GM12801 (cell line): Measurements from ENCODE around the gene ATP13A3.

ENCODE experiments used
- TF ChIP-seq, protein P1 (sequence below): IDR thresholded peaks from one replicate; pipeline ENCODE4 v1.5.1; 2011; ENCODE audit warnings: control low read depth; ENCODE audit not compliant: insufficient read length; ENCODE audit errors: extremely low read depth

The ATP13A3 gene

DNA sequence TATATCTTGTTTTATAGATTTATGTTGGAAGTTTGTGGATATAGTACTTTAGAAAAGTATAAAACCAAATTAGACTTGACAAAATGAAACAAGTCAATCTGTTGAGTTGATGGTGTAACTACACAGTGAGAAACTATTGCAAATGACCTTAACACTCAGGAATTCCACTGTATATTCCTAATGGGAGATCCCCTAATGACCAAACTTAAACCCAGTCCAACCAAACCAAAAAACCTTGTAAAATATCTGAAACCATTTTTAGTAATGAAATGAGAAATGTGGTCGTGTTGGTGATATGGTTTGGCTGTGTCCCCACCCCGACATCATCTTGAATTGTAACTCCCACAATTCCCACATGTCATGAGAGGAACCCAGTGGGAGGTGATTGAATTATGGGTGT lies 31.9 kb upstream of the ATP13A3 start:
- TF ChIP-seq, protein P1, sequence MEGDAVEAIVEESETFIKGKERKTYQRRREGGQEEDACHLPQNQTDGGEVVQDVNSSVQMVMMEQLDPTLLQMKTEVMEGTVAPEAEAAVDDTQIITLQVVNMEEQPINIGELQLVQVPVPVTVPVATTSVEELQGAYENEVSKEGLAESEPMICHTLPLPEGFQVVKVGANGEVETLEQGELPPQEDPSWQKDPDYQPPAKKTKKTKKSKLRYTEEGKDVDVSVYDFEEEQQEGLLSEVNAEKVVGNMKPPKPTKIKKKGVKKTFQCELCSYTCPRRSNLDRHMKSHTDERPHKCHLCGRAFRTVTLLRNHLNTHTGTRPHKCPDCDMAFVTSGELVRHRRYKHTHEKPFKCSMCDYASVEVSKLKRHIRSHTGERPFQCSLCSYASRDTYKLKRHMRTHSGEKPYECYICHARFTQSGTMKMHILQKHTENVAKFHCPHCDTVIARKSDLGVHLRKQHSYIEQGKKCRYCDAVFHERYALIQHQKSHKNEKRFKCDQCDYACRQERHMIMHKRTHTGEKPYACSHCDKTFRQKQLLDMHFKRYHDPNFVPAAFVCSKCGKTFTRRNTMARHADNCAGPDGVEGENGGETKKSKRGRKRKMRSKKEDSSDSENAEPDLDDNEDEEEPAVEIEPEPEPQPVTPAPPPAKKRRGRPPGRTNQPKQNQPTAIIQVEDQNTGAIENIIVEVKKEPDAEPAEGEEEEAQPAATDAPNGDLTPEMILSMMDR, result no peak

DNA sequence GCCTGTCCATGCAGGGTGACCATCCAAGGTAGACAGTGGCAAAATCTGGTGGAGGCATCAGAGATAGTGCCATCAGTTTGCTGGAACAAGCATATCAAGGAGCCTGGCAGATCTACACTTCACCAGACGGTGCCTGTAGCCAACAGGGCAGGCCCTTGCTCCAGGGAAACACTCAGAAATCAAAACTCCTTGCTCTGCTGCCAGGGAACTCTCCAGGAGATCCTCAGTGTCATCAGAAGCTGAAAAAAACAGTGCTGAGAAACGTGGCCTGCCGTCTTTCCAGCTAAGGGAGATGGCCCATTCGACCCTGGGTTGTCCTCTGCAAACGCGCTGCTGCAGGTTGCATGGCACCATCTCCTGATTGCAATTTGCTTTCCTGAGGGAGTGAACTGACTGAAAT lies 30.5 kb upstream of the ATP13A3 start:
- TF ChIP-seq, protein P1, result no peak

DNA sequence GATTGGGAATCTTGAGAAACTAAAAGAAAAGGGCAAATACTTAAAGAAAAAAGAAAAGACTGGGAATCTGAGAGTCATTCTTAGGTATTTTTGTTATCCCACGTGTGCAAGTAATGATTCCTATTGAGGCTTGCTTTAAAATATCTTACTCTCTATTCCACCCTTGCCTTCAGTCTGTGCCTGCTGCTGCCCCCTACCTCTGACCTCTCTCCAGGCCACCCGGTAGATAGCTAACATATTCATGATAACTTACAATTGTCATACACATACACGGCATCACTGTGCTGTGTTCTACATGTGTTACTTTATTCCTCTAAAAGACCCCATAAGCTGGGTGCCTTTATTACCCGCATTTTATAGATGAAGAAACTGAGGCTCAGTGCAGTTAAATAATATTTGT lies 27.8 kb upstream of the ATP13A3 start:
- TF ChIP-seq, protein P1, result no peak

DNA sequence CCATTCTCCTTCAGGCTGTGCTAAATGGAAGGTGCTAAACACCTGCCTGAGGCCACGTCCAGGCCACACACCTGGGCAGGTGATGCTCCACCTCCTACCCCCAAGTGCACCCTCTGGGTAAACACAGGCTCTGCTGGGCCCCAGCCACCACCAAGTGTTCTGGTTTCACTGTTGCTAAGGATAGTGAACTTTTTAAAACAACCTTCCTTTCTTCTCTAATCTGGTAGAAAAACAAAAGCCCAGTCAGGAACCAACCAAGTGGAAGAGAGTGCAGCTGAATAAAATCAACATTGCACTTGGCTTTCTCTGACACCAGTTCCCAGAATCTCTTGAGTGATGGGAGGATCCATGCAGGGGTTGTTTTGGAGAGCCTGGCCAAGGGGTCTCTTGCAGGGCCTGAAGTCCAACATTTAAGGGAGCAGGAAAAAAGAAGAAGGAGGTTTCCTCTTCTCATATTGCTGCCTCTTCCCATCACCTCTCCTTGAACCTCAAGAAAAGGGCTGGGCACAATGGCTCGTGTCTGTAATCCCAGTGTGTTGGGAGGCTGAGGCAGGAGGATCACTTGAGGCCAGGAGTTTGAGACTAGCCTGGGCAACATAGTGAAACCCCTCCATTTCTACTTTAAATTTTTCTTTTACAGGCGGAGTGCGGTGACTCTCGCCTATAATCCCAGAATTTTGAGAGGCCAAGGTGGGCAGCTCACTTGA lies 26.2 kb upstream of the ATP13A3 start:
- TF ChIP-seq, protein P1, result no peak

DNA sequence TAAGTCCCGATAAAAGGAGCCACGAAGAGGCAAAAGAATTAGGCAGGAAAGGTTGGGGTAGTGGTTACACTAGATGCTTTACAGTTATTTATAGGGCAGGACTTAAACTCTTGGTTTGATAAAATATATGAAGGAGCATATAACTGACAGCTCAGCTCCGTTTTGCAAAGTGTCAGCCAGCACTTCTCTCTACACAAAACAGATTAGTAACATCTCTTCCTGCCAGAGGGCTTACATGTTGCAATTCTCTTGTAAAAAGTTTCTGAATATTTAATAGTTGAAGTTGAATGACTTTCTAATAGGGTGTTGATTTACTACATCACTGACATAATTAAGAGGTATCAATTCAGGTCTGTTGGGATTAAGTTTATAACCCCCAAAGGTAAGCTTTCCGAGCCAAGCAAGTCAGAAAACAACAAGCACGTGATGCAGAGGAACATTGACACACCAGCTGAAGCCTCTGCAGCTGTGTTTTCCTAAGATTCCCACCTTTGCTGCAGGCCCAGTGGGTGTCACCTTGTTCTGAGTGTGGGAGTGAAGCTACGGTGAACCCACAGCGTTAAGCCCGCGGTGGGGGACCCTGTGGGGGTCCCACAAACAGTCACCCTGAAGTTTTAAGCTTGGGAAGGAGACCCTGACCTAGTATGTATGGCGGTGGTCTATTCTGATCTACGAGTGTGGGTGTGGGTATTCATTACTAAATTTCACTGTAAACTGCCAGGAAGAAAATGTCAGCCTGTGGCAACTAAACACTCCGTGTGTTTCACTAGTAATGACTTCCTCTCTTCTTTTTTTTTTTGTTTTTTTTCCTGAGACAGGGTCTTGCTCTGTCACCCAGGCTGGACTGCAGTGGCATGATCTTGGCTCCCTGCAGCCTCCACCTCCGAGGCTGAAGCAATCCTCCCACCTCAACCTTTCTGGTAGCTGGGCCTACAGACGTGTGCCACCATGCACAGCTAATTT lies 22.0 kb upstream of the ATP13A3 start:
- TF ChIP-seq, protein P1, result no peak

DNA sequence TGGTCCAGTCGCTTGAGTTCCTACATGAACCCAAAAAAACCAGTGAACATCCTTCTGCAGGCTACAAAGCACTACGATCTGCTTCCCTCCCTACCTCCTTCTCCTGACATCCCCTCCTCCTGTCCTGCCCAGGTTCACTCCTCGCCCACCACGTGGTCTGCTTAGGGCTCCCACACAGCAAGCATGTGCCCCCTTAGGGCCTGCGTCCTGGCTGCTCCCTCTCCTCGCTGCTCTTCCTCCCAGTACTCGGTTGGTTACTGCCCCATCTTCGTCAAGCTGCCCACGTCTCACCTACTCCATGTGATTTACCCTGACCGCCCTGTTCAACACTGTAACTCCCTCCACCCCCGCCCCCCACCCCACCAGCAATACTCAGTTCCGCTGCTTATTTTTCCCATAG lies 20.8 kb upstream of the ATP13A3 start:
- TF ChIP-seq, protein P1, result no peak

DNA sequence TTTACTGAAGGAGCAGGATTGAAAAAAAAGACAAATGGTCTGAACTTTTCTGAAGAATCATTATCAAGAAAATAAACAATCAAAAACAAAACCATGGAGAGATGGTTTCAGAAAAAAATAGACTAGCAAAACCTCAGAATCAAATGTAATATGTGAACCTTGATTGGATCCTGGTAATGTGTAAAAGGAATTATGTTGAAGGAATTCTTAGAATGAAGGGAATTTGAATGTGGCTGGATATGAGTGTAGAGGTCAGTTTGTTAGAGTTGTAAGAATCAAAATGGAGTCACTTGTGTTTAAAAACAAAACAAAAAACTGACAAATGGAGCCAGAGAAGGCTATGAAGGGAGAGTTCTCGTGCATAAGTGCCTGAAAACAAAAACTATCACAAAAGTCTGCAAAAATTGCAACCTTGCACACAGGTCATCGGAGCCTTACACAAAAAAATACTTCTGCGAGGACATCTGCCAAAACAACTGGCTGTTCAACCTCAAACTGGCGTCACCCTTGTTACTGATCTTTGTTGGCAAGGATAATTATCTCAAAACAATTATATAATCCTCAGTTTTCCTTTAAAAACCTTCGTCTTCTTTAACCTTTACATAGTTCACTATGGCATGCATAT lies 19.1 kb upstream of the ATP13A3 start:
- TF ChIP-seq, protein P1, result no peak
